K562 (cell line): ENCODE data around the gene MUC5B. TPM values are rescaled to one million over a fixed set of nuclear protein-coding genes. Genes with fewer than 3 reads are reported as not detected.

ENCODE experiments used
- ATAC-seq: fragments of 200-7000 bp; cut with Tn5 transposase; 3 replicates; pipeline ENCODE4 v1.9.1; 2020; ENCODE audit warnings: moderate library complexity
- BruUV-seq: library from RNA; stranded (reverse); fragments of 400-500 nt; replicated peaks from 2 replicates; lab custom pipeline; 2021; lab: Mats Ljungman, UMichigan
- CTCF ChIA-PET: fragments of 300-600 bp; formaldehyde crosslinking; extraction: SDS; loops from one replicate; lab custom pipeline; 2021; ENCODE audit warnings: low intra/inter-chr PET ratio; lab: Yijun Ruan, JAX
- POLR2A ChIA-PET: fragments of 300-600, 350-650 bp; sonication (Branson Sonifier 250); formaldehyde crosslinking; extraction: SDS; loops from one replicate; lab custom pipeline; 2021; ENCODE audit warnings: antibody characterized with exemption, inconsistent platforms; lab: Yijun Ruan, JAX
- DNase-seq, 4 experiments: peaks; one replicate each; pipeline versions ENCODE4 v3.0.0 to v3.0.0-alpha.2; 2011 to 2018; ENCODE audit warnings: low spot score in 3 of 4, mixed read lengths in 3 of 4; ENCODE audit errors: extremely low read depth in 1 of 4
- FAIRE-seq: peaks from 2 replicates; lab custom pipeline; 2011; peaks lifted over from hg19 to GRCh38; lab: Jason Lieb, UNC
- H2AFZ ChIP-seq: 2 replicates; pipeline ENCODE4 v1.6.0; 2011; ENCODE audit warnings: low read depth, low read length, control low read depth, inconsistent platforms
- H3K27ac ChIP-seq: fragments of 200-600 bp; 3 replicates; pipeline ENCODE4 v1.8.0; 2011; ENCODE audit warnings: low read depth, mild to moderate bottlenecking, control low read depth, inconsistent platforms, low read length, moderate library complexity, mixed read lengths; ENCODE audit errors: extremely low read depth
- H3K27me3 ChIP-seq, 2 experiments: fragments of 300-600 bp in 1 of 2; 2 replicates in 1 of 2; 3 replicates in 1 of 2; pipeline versions ENCODE4 v1.6.0 to v1.8.0; 2011; ENCODE audit warnings: inconsistent platforms in 2 of 2, low read length in 2 of 2, mild to moderate bottlenecking in 1 of 2, mixed read lengths in 1 of 2, moderate library complexity in 1 of 2; ENCODE audit not compliant: control insufficient read depth in 2 of 2, insufficient read depth in 2 of 2
- H3K36me3 ChIP-seq: fragments of 300-600 bp; 3 replicates; pipeline ENCODE4 v1.8.0; 2011; ENCODE audit warnings: mild to moderate bottlenecking, low read length, inconsistent platforms; ENCODE audit not compliant: control insufficient read depth, insufficient read depth
- H3K4me1 ChIP-seq, 2 experiments: fragments of 200-600 bp in 1 of 2; replicated peaks in 1 of 2; 2 replicates in 1 of 2; 3 replicates in 1 of 2; pipeline versions ENCODE4 v1.5.1 to v1.8.0; 2011; ENCODE audit warnings: inconsistent platforms in 2 of 2, low read length in 2 of 2, mild to moderate bottlenecking in 1 of 2, mixed read lengths in 1 of 2, moderate library complexity in 1 of 2; ENCODE audit not compliant: control insufficient read depth in 2 of 2, insufficient read depth in 2 of 2
- H3K4me2 ChIP-seq: 2 replicates; pipeline ENCODE4 v1.6.1; 2011; ENCODE audit warnings: low read length, control low read depth, inconsistent platforms, mixed read lengths; ENCODE audit not compliant: insufficient read depth
- H3K4me3 ChIP-seq: fragments of 200-600 bp; sonication (generic), shearing (Covaris generic); 2 replicates; pipeline ENCODE4 v1.5.1; 2016; ENCODE audit warnings: control low read depth, inconsistent platforms
- H3K79me2 ChIP-seq: fragments of 200-600 bp; 3 replicates; pipeline ENCODE4 v1.8.0; 2011; ENCODE audit warnings: low read length, inconsistent platforms; ENCODE audit not compliant: control insufficient read depth, insufficient read depth
- H3K9ac ChIP-seq, 2 experiments: 2 replicates each; pipeline versions ENCODE4 v1.6.0 to v1.6.1; 2011; ENCODE audit warnings: low read depth in 2 of 2, low read length in 2 of 2, control low read depth in 1 of 2, inconsistent platforms in 1 of 2, mild to moderate bottlenecking in 1 of 2, mixed read lengths in 1 of 2; ENCODE audit not compliant: insufficient read depth in 1 of 2
- H3K9me1 ChIP-seq: one replicate; pipeline ENCODE4 v1.6.0; 2011; ENCODE audit warnings: inconsistent platforms, mild to moderate bottlenecking, low read length, moderate library complexity; ENCODE audit not compliant: control insufficient read depth, insufficient read depth
- H3K9me3 ChIP-seq: replicated peaks from 2 replicates; pipeline ENCODE4 v1.5.1; 2011; ENCODE audit warnings: low read depth, low read length, inconsistent platforms; ENCODE audit not compliant: control insufficient read depth, insufficient read depth
- H4K20me1 ChIP-seq: replicated peaks from 2 replicates; pipeline ENCODE4 v1.6.1; 2011; ENCODE audit warnings: low read length, inconsistent platforms, mixed read lengths; ENCODE audit not compliant: control insufficient read depth, insufficient read depth
- BCOR ChIP-seq: fragments of 450-650 bp; IDR thresholded peaks from 2 replicates; pipeline ENCODE4 v1.6.1; 2016
- FOS ChIP-seq: IDR thresholded peaks from 3 replicates; pipeline ENCODE4 v1.6.1; 2011; ENCODE audit not compliant: insufficient read length; ENCODE audit errors: extremely low read depth
- MYNN ChIP-seq, 2 experiments: sonication (generic); formaldehyde crosslinking in 1 of 2; IDR thresholded peaks; 2 replicates each; pipeline versions ENCODE4 v1.5.0 to v1.6.1; 2016 to 2020; ENCODE audit warnings: antibody characterized with exemption in 1 of 2, missing genetic modification reagents in 1 of 2
- NCOR1 ChIP-seq: fragments of 450-650 bp; IDR thresholded peaks from 2 replicates; pipeline ENCODE4 v1.6.1; 2016; ENCODE audit warnings: mild to moderate bottlenecking, moderate library complexity
- PRMT5 ChIP-seq: sonication (generic); formaldehyde crosslinking; IDR thresholded peaks from 2 replicates; pipeline ENCODE4 v1.5.0; 2020; ENCODE audit warnings: missing genetic modification reagents
- RBM22 ChIP-seq: fragments of 200-400 bp; formaldehyde crosslinking; IDR thresholded peaks from 2 replicates; pipeline ENCODE4 v1.6.1; 2018; ENCODE audit warnings: low read length, low read depth; ENCODE audit not compliant: poor library complexity, severe bottlenecking
- SNRNP70 ChIP-seq: fragments of 200-400 bp; formaldehyde crosslinking; optimal IDR thresholded peaks from 2 replicates; pipeline ENCODE3; 2017; ENCODE audit warnings: low read depth, low read length
- SRF ChIP-seq, 2 experiments: fragments of 250-450, 450-650 bp in 1 of 2; sonication (Bioruptor Pico) in 1 of 2; sonication (generic) in 1 of 2; formaldehyde crosslinking; IDR thresholded peaks; 2 replicates each; pipeline versions ENCODE4 v1.5.0 to v1.5.1; 2020 to 2022; ENCODE audit warnings: mild to moderate bottlenecking in 1 of 2, missing genetic modification reagents in 1 of 2
- TCFL5 ChIP-seq: fragments of 250-450 bp; sonication (Bioruptor Pico); conservative IDR thresholded peaks from 2 replicates; pipeline ENCODE4 v1.6.1; 2021; ENCODE audit warnings: mild to moderate bottlenecking, moderate library complexity, matching md5 sums
- XRCC4 ChIP-seq: IDR thresholded peaks from one replicate; pipeline ENCODE4 v1.6.1; 2011; ENCODE audit not compliant: insufficient read depth, insufficient read length; ENCODE audit errors: extremely low read depth
- ZBTB33 ChIP-seq: sonication (generic); formaldehyde crosslinking; IDR thresholded peaks from 2 replicates; pipeline ENCODE4 v1.8.1; 2023; ENCODE audit warnings: mild to moderate bottlenecking, missing genetic modification reagents
- ZNF197 ChIP-seq: fragments of 200-800 bp; sonication (Bioruptor generic); IDR thresholded peaks from 2 replicates; pipeline ENCODE4 v1.6.1; 2016; ENCODE audit warnings: low read depth, missing genetic modification characterization, missing compliant biosample characterization
- ZNF717 ChIP-seq: fragments of 250-450 bp; sonication (Bioruptor Pico); IDR thresholded peaks from 2 replicates; pipeline ENCODE4 v1.5.0; 2021
- WGBS: fragments of 100-300 bp; shearing (Covaris generic); methylation state at CpG from one replicate; pipeline ENCODE4 v1.1.6; 2016; ENCODE audit warnings: low coverage, mixed read lengths; ENCODE audit not compliant: insufficient coverage; ENCODE audit errors: missing lambda C conversion rate; 5-methylcytosine and 5-hydroxymethylcytosine counted together
- in situ Hi-C: fragments of 300-500 bp; cut with MboI; formaldehyde crosslinking; loops from 4 replicates; pipeline ENCODE4 v1.15.0; 2018; ENCODE audit warnings: inconsistent platforms, mixed read lengths
- intact Hi-C: fragments of 100-400 bp; cut with micrococcal nuclease; formaldehyde crosslinking; loops from 2 replicates; pipeline ENCODE4 v1.14.2; 2022
- polyA plus RNA-seq, 8 experiments: library from polyadenylated mRNA; depleted of rRNA in 4 of 8; stranded (reverse) in 5 of 8; unstranded in 3 of 8; fragments of >200 nt; fragmentation: Nextera tagmentation in 2 of 8; fragmentation: Illumina TruSeq in 1 of 8; extraction: Ambion mirVana in 2 of 8; extraction: Trizol in 1 of 8; gene quantifications; 2 replicates each; pipeline versions ENCODE4 v1.2.1 to v1.2.3, GENCODE V29; 2011 to 2014; ENCODE audit warnings: inconsistent platforms in 1 of 8, missing spikeins in 1 of 8
- total RNA-seq, 7 experiments: library from RNA; depleted of rRNA in 6 of 7; stranded (reverse); fragments of >200 nt in 6 of 7; fragmentation: Illumina TruSeq in 2 of 7; extraction: Trizol in 2 of 7; gene quantifications; 2 replicates each; pipeline versions ENCODE4 v1.2.1 to v1.2.3, GENCODE V29; 2011 to 2021; ENCODE audit warnings: low replicate concordance in 1 of 7
- TF ChIP-seq, protein P1 (sequence below), 2 experiments: fragments of 450-650 bp in 1 of 2; sonication (generic) in 1 of 2; formaldehyde crosslinking; conservative IDR thresholded peaks; 2 replicates each; pipeline versions ENCODE4 v1.4.0 to v1.8.1; 2020 to 2022; ENCODE audit warnings: mild to moderate bottlenecking in 1 of 2, missing genetic modification reagents in 1 of 2
- TF ChIP-seq, protein P2 (sequence below): fragments of 450-650 bp; IDR thresholded peaks from 2 replicates; pipeline ENCODE4 v1.6.1; 2018; ENCODE audit not compliant: partially characterized antibody

MUC5B gene
- total and polyA plus RNA-seq, 9 of the 15 experiments (the other 6 are each of a cell fraction or from before 2014, with no cell fraction given): 0.04 to 0.95 TPM; not detected in 7

- in situ Hi-C loops (no loop called here), intact Hi-C loops (no loop called here)
- POLR2A ChIA-PET: no interaction called here
- Histone ChIP-seq H3K9ac (no peak overlapping the region), H3K4me3 (no peak overlapping the region), H2AFZ (no peak overlapping the region), H3K9me3 (peaks cover 2% of the 10 kb centered on the region; the same call in 1 of the 2 replicates), H3K27me3 (no peaks in the 10 kb centered on the region), H3K79me2 (no peaks in the 10 kb centered on the region; the same call in 2 of the 3 replicates), H3K4me2 (no peak overlapping the region), H3K36me3 (peaks cover 47% of the 10 kb centered on the region; the same call in 2 of the 3 replicates), H4K20me1 (no peaks in the 10 kb centered on the region), H3K9me1 (no peaks in the 10 kb centered on the region), H3K27ac (no peak overlapping the region), H3K4me1 (peaks cover 0 to 5% of the 10 kb centered on the region in 2 experiments; a peak in 1 of 5 replicates)
- WGBS: 98% methylated on average over 32 of the region's 43 CpGs
- no TSS peak for BruUV-seq
- ATAC-seq (no peak), DNase-seq (no peak), FAIRE-seq (no peak)
- CTCF ChIA-PET: no interaction called here
- TF ChIP-seq RBM22: no peak
- TF ChIP-seq, protein P1, sequence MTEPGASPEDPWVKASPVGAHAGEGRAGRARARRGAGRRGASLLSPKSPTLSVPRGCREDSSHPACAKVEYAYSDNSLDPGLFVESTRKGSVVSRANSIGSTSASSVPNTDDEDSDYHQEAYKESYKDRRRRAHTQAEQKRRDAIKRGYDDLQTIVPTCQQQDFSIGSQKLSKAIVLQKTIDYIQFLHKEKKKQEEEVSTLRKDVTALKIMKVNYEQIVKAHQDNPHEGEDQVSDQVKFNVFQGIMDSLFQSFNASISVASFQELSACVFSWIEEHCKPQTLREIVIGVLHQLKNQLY (CRISPR knock-in tag; conservative IDR thresholded peaks at IDR 0.05): no peak
- TF ChIP-seq ZNF197 (CRISPR knock-in tag): no peak
- TF ChIP-seq MYNN (IDR thresholded peaks at IDR 0.05): no peak
- TF ChIP-seq MYNN (CRISPR knock-in tag; IDR thresholded peaks at IDR 0.05): no peak
- no peak for TF ChIP-seq SNRNP70
- TF ChIP-seq NCOR1: no peak
- TF ChIP-seq PRMT5 (CRISPR knock-in tag): no peak
- TF ChIP-seq FOS: no peak
- TF ChIP-seq ZBTB33 (CRISPR knock-in tag): no peak
- no peak for TF ChIP-seq BCOR
- no peak for TF ChIP-seq TCFL5 (CRISPR knock-in tag)
- TF ChIP-seq XRCC4: no peak
- TF ChIP-seq ZNF717: no peak
- no peak for TF ChIP-seq SRF (CRISPR knock-in tag; IDR thresholded peaks at IDR 0.05)
- TF ChIP-seq, protein P2, sequence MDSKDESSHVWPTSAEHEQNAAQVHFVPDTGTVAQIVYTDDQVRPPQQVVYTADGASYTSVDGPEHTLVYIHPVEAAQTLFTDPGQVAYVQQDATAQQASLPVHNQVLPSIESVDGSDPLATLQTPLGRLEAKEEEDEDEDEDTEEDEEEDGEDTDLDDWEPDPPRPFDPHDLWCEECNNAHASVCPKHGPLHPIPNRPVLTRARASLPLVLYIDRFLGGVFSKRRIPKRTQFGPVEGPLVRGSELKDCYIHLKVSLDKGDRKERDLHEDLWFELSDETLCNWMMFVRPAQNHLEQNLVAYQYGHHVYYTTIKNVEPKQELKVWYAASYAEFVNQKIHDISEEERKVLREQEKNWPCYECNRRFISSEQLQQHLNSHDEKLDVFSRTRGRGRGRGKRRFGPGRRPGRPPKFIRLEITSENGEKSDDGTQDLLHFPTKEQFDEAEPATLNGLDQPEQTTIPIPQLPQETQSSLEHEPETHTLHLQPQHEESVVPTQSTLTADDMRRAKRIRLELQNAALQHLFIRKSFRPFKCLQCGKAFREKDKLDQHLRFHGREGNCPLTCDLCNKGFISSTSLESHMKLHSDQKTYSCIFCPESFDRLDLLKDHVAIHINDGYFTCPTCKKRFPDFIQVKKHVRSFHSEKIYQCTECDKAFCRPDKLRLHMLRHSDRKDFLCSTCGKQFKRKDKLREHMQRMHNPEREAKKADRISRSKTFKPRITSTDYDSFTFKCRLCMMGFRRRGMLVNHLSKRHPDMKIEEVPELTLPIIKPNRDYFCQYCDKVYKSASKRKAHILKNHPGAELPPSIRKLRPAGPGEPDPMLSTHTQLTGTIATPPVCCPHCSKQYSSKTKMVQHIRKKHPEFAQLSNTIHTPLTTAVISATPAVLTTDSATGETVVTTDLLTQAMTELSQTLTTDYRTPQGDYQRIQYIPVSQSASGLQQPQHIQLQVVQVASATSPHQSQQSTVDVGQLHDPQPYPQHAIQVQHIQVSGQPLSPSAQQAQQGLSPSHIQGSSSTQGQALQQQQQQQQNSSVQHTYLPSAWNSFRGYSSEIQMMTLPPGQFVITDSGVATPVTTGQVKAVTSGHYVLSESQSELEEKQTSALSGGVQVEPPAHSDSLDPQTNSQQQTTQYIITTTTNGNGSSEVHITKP: no peak
Measured at GRCh38 chr11:1290052-1291040, 67.5 kb downstream of the MUC5B start.
